H1 (cell line): ENCODE results near the gene TEN1. TPM values are rescaled to one million over a fixed set of nuclear protein-coding genes. Genes with fewer than 3 reads are reported as not detected.

Experiments
- CTCF ChIA-PET: fragments of 300-600 bp; sonication (Branson Sonifier 250); formaldehyde crosslinking; loops from one replicate; lab custom pipeline; 2021; ENCODE audit not compliant: partially characterized antibody; lab: Charles Lee
- POLR2A ChIA-PET: fragments of 300-600 bp; sonication (Branson Sonifier 250); formaldehyde crosslinking; loops from one replicate; lab custom pipeline; 2021; ENCODE audit warnings: inconsistent platforms; ENCODE audit not compliant: partially characterized antibody; lab: Charles Lee
- DNase-seq, 2 experiments: peaks; one replicate each; pipeline versions ENCODE4 v3.0.0 to v3.0.0-alpha.2; 2010 to 2022; ENCODE audit warnings: low spot score in 2 of 2, low read depth in 1 of 2, mixed read lengths in 1 of 2
- FAIRE-seq: peaks from 2 replicates; lab custom pipeline; 2011; peaks lifted over from hg19 to GRCh38; lab: Jason Lieb, UNC
- H2AFZ ChIP-seq: 2 replicates; pipeline ENCODE4 v1.8.1; 2012; ENCODE audit warnings: low read length, inconsistent platforms
- H2AK5ac ChIP-seq: 2 replicates; pipeline ENCODE4 v1.6.1; 2013; ENCODE audit warnings: low read depth, low read length
- H2BK120ac ChIP-seq: replicated peaks from 2 replicates; pipeline ENCODE3; 2013; ENCODE audit warnings: low read depth, low read length, inconsistent platforms
- H2BK12ac ChIP-seq: 2 replicates; pipeline ENCODE4 v1.6.1; 2013; ENCODE audit warnings: low read depth, low read length
- H2BK15ac ChIP-seq: 2 replicates; pipeline ENCODE4 v1.6.1; 2013; ENCODE audit warnings: low read length
- H2BK20ac ChIP-seq: 2 replicates; pipeline ENCODE4 v1.6.1; 2013; ENCODE audit warnings: low read length
- H2BK5ac ChIP-seq: 2 replicates; pipeline ENCODE4 v1.6.1; 2013; ENCODE audit warnings: low read depth, low read length
- H3K14ac ChIP-seq: 2 replicates; pipeline ENCODE4 v1.6.1; 2013; ENCODE audit warnings: inconsistent platforms; ENCODE audit not compliant: insufficient read length
- H3K18ac ChIP-seq: 2 replicates; pipeline ENCODE4 v1.6.1; 2013; ENCODE audit warnings: low read length; ENCODE audit errors: extremely low read depth
- H3K23ac ChIP-seq: 2 replicates; pipeline ENCODE4 v1.6.1; 2013; ENCODE audit warnings: inconsistent platforms; ENCODE audit not compliant: insufficient read length
- H3K23me2 ChIP-seq: 2 replicates; pipeline ENCODE4 v1.6.1; 2013; ENCODE audit warnings: low read depth, low read length
- H3K27ac ChIP-seq: 2 replicates; pipeline ENCODE4 v1.6.1; 2011; ENCODE audit warnings: low read depth, low read length, inconsistent platforms
- H3K27me3 ChIP-seq, 4 experiments: replicated peaks in 1 of 4; 1 replicate in 1 of 4; 2 replicates in 3 of 4; pipeline versions ENCODE4 v1.6.1 to v1.8.1; 2011 to 2013; ENCODE audit warnings: low read length in 3 of 4, mild to moderate bottlenecking in 3 of 4, inconsistent platforms in 2 of 4, mixed read lengths in 2 of 4, moderate library complexity in 1 of 4; ENCODE audit not compliant: control insufficient read depth in 3 of 4, insufficient read depth in 3 of 4; ENCODE audit errors: extremely low read depth in 1 of 4
- H3K36me3 ChIP-seq, 4 experiments: 2 replicates each; pipeline versions ENCODE4 v1.6.1 to v1.8.1; 2011 to 2013; ENCODE audit warnings: mild to moderate bottlenecking in 4 of 4, low read length in 3 of 4, moderate library complexity in 2 of 4, control low read depth in 1 of 4, inconsistent platforms in 1 of 4; ENCODE audit not compliant: insufficient read depth in 4 of 4, control insufficient read depth in 2 of 4
- H3K4ac ChIP-seq: replicated peaks from 2 replicates; pipeline ENCODE3; 2013; ENCODE audit warnings: low read length, low read depth, mixed read lengths, inconsistent platforms; ENCODE audit not compliant: insufficient read length
- H3K4me1 ChIP-seq, 4 experiments: replicated peaks in 1 of 4; 1 replicate in 1 of 4; 2 replicates in 3 of 4; pipeline versions ENCODE4 v1.6.1 to v1.8.1; 2011 to 2013; ENCODE audit warnings: low read length in 3 of 4, inconsistent platforms in 2 of 4, mixed read lengths in 1 of 4; ENCODE audit not compliant: insufficient read depth in 4 of 4, control insufficient read depth in 3 of 4
- H3K4me2 ChIP-seq, 2 experiments: 2 replicates each; pipeline versions ENCODE4 v1.6.1 to v1.8.1; 2011 to 2013; ENCODE audit warnings: low read depth in 2 of 2, low read length in 2 of 2, control low read depth in 1 of 2, inconsistent platforms in 1 of 2, mild to moderate bottlenecking in 1 of 2; ENCODE audit not compliant: insufficient read depth in 1 of 2
- H3K4me3 ChIP-seq, 4 experiments: fragments of 200-600, 300-600 bp in 1 of 4; sonication (generic), shearing (Covaris generic), sonication (Bioruptor Twin) in 1 of 4; 2 replicates each; pipeline versions ENCODE4 v1.5.1 to v1.8.1; 2011 to 2016; ENCODE audit warnings: low read length in 4 of 4, low read depth in 3 of 4, control low read depth in 2 of 4, inconsistent platforms in 2 of 4, mild to moderate bottlenecking in 2 of 4, mixed read lengths in 1 of 4, moderate library complexity in 1 of 4; ENCODE audit not compliant: insufficient read depth in 2 of 4; ENCODE audit errors: extremely low read depth in 1 of 4
- H3K56ac ChIP-seq: replicated peaks from 2 replicates; pipeline ENCODE3; 2013; ENCODE audit warnings: low read depth, mild to moderate bottlenecking, mixed read lengths, low read length, inconsistent platforms; ENCODE audit not compliant: insufficient read length
- H3K79me1 ChIP-seq: 2 replicates; pipeline ENCODE4 v1.6.1; 2013; ENCODE audit warnings: low read depth, low read length, control low read depth
- H3K79me2 ChIP-seq, 2 experiments: 2 replicates each; pipeline versions ENCODE4 v1.6.1 to v1.8.1; 2012 to 2013; ENCODE audit warnings: low read length in 2 of 2, mild to moderate bottlenecking in 2 of 2, inconsistent platforms in 1 of 2; ENCODE audit not compliant: insufficient read depth in 2 of 2, control insufficient read depth in 1 of 2
- H3K9ac ChIP-seq, 4 experiments: replicated peaks in 1 of 4; 1 replicate in 1 of 4; 2 replicates in 3 of 4; pipeline versions ENCODE4 v1.6.1 to v1.8.1; 2011 to 2013; ENCODE audit warnings: low read depth in 3 of 4, low read length in 3 of 4, control low read depth in 2 of 4, mild to moderate bottlenecking in 2 of 4, moderate library complexity in 2 of 4, inconsistent platforms in 1 of 4; ENCODE audit errors: extremely low read depth in 1 of 4
- H3K9me3 ChIP-seq, 2 experiments: 2 replicates each; pipeline versions ENCODE4 v1.6.1 to v1.8.1; 2012 to 2013; ENCODE audit warnings: mild to moderate bottlenecking in 2 of 2, moderate library complexity in 2 of 2, control low read depth in 1 of 2, inconsistent platforms in 1 of 2, low read depth in 1 of 2, low read length in 1 of 2, mixed read lengths in 1 of 2; ENCODE audit not compliant: insufficient read depth in 2 of 2
- H4K20me1 ChIP-seq, 2 experiments: replicated peaks in 1 of 2; 2 replicates each; pipeline versions ENCODE3 to v1.8.1; 2011 to 2013; ENCODE audit warnings: inconsistent platforms in 2 of 2, low read length in 2 of 2, mild to moderate bottlenecking in 1 of 2; ENCODE audit not compliant: insufficient read depth in 2 of 2, control insufficient read depth in 1 of 2
- H4K5ac ChIP-seq: 2 replicates; pipeline ENCODE4 v1.6.1; 2013; ENCODE audit warnings: low read length, low read depth, mixed read lengths, inconsistent platforms; ENCODE audit not compliant: insufficient read length
- H4K8ac ChIP-seq: 2 replicates; pipeline ENCODE4 v1.8.0; 2013; ENCODE audit warnings: mild to moderate bottlenecking, moderate library complexity, low read length, inconsistent platforms; ENCODE audit not compliant: insufficient read depth; ENCODE audit errors: extremely low read depth
- H4K91ac ChIP-seq: replicated peaks from 2 replicates; pipeline ENCODE3; 2013; ENCODE audit warnings: low read length, mixed read lengths, inconsistent platforms; ENCODE audit not compliant: insufficient read length
- CBX5 ChIP-seq: fragments of 300-800, 300-1000 bp; sonication (generic); IDR thresholded peaks from 2 replicates; pipeline ENCODE4 v1.7.1; 2016; ENCODE audit warnings: antibody characterized with exemption, low read length, low read depth
- CTBP2 ChIP-seq: IDR thresholded peaks from 2 replicates; pipeline ENCODE4 v1.7.0; 2011; ENCODE audit warnings: borderline replicate concordance, mild to moderate bottlenecking, moderate library complexity, mixed read lengths, low read length; ENCODE audit not compliant: insufficient read depth, insufficient read length
- MAFK ChIP-seq: IDR thresholded peaks from 2 replicates; pipeline ENCODE4 v1.6.1; 2012; ENCODE audit warnings: low read depth, mild to moderate bottlenecking, improper control_type of control experiment, low read length
- TCF12 ChIP-seq: IDR thresholded peaks from 2 replicates; pipeline ENCODE4 v1.6.1; 2011; ENCODE audit warnings: low read depth, mild to moderate bottlenecking, low read length
- ZNF274 ChIP-seq: IDR thresholded peaks from 2 replicates; pipeline ENCODE4 v1.7.0; 2012; ENCODE audit warnings: low read length, borderline replicate concordance; ENCODE audit errors: extremely low read depth
- WGBS, 2 experiments: shearing (Covaris generic) in 1 of 2; methylation state at CpG; one replicate each; pipeline versions ENCODE4 v1.1.6 to v1.1.7; 2013 to 2015; ENCODE audit warnings: low lambda C conversion rate in 2 of 2, mixed read lengths in 2 of 2, inconsistent platforms in 1 of 2, low coverage in 1 of 2, missing lambda C conversion rate in 1 of 2; ENCODE audit not compliant: insufficient replicate concordance in 2 of 2, insufficient coverage in 1 of 2, insufficient read length in 1 of 2; ENCODE audit errors: extremely low coverage in 1 of 2, missing lambda C conversion rate in 1 of 2; 5-methylcytosine and 5-hydroxymethylcytosine counted together
- polyA plus RNA-seq, 7 experiments: library from polyadenylated mRNA; depleted of rRNA in 3 of 7; stranded (reverse) in 5 of 7; unstranded in 2 of 7; fragments of >200 nt in 5 of 7; fragments of 200-250 nt in 2 of 7; gene quantifications; 1 replicate in 5 of 7; 2 replicates in 1 of 7; 4 replicates in 1 of 7; pipeline versions ENCODE4 v1.2.1 to v1.2.3, GENCODE V29; 2011 to 2013; ENCODE audit warnings: missing spikeins in 2 of 7, mixed read lengths in 2 of 7
- total RNA-seq: library from RNA; stranded (reverse); fragmentation: NEBNext Ultra II Directional; extraction: Animal tissue kit (Norgen Biotek cat#: 25700); gene quantifications from 2 replicates; pipeline ENCODE4 v1.2.1, GENCODE V29; 2021

The TEN1 gene
- total and polyA plus RNA-seq, 2 of the 8 experiments (the other 6 are each of a cell fraction or from before 2014, with no cell fraction given): 15.9 to 18.7 TPM

DNA sequence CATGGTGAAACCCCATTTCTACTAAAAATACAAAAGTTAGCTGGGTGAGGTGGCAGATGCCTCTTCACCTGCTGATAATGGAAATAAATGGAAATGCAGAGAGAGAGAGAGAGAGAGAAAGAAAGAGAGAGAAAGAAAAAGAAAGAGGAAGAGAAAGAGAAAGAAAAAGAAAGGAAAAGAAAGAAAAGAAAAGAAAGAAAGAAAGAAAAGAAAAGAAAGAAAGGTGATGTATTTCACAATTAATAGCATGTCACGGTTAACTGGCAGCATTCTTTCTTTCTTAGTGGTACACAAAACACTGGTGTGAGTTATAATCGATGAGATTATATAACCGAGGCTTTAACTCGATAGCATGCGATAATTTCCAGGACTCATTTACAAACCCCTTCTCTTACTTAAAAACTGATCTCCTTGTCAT lies 3.3 kb upstream of the TEN1 start:
- no peak overlapping the region for H2BK20ac ChIP-seq
- H3K36me3 ChIP-seq: peaks cover 0 to 19% (median 0%) of the 10 kb centered on the region in 4 experiments; a peak in 3 of 8 replicates
- H3K18ac ChIP-seq: no peak overlapping the region
- no peak overlapping the region for H4K5ac ChIP-seq
- H3K4me1 ChIP-seq: peaks cover 0 to 4% (median 3%) of the 10 kb centered on the region in 4 experiments; a peak in 2 of 7 replicates
- H3K14ac ChIP-seq: no peak overlapping the region
- POLR2A ChIA-PET: no interaction called here
- WGBS, 2 experiments: 97% methylated on average over 5 of the region's 5 CpGs; no CpG with 5 or more reads in 1 of the 2 experiments
- peaks cover 0 to 38% of the 10 kb centered on the region in 2 experiments; a peak in 3 of 4 replicates for H3K79me2 ChIP-seq
- no peak overlapping the region for H3K27ac ChIP-seq
- H4K8ac ChIP-seq: no peak overlapping the region
- H2BK120ac ChIP-seq: no peak overlapping the region
- H4K91ac ChIP-seq: no peak overlapping the region
- DNase-seq: no peak
- 0 out of 2 replicates have a peak, but pooled peaks cover 3% of the 10 kb centered on the region for H3K79me1 ChIP-seq
- H3K27me3 ChIP-seq: no peaks in the 10 kb centered on the region
- no peak overlapping the region for H3K23ac ChIP-seq
- no peak overlapping the region for H2AFZ ChIP-seq
- H4K20me1 ChIP-seq: no peaks in the 10 kb centered on the region
- H3K23me2 ChIP-seq: peaks cover 8% of the 10 kb centered on the region; the same call in 1 of the 2 replicates
- no peak overlapping the region for H3K56ac ChIP-seq
- no peak overlapping the region for H2BK12ac ChIP-seq
- no peak overlapping the region for H2BK5ac ChIP-seq
- CTCF ChIA-PET: no interaction called here
- no peak overlapping the region for H3K4me3 ChIP-seq
- no peak for FAIRE-seq
- no peak overlapping the region for H2AK5ac ChIP-seq
- H3K4me2 ChIP-seq: no peak overlapping the region
- no peak overlapping the region for H3K4ac ChIP-seq
- TF ChIP-seq CBX5 (no peak), TCF12 (no peak), MAFK (no peak), ZNF274 (no peak), CTBP2 (no peak)
- H3K9me3 ChIP-seq: no peaks in the 10 kb centered on the region
- no peak overlapping the region for H2BK15ac ChIP-seq
- no peak overlapping the region for H3K9ac ChIP-seq
